HEK293T (cell line): ENCODE measurements around the gene MTA1.

Source experiments
- CTCF ChIA-PET: fragments of 350-600 bp; formaldehyde crosslinking; extraction: SDS; loops from one replicate; lab custom pipeline; 2021; ENCODE audit warnings: antibody characterized with exemption, inconsistent platforms; lab: Yijun Ruan, JAX
- POLR2A ChIA-PET: fragments of 350-600 bp; formaldehyde crosslinking; extraction: SDS; loops from one replicate; lab custom pipeline; 2020; ENCODE audit warnings: antibody characterized with exemption, inconsistent platforms; lab: Yijun Ruan, JAX
- DNase-seq: peaks from one replicate; pipeline ENCODE4 v3.0.0; 2012; ENCODE audit warnings: mixed read lengths; ENCODE audit errors: extremely low spot score
- ARNT ChIP-seq: fragments of 450-650 bp; IDR thresholded peaks from 2 replicates; pipeline ENCODE4 v1.6.1; 2017; ENCODE audit warnings: mild to moderate bottlenecking
- BHLHE40 ChIP-seq: fragments of 450-650 bp; IDR thresholded peaks from 2 replicates; pipeline ENCODE4 v1.6.1; 2016; ENCODE audit warnings: mild to moderate bottlenecking, moderate library complexity, borderline replicate concordance
- CTBP1 ChIP-seq: fragments of 450-650 bp; IDR thresholded peaks from 2 replicates; pipeline ENCODE4 v1.6.1; 2016; ENCODE audit warnings: borderline replicate concordance
- ELF4 ChIP-seq: fragments of 450-650 bp; IDR thresholded peaks from 2 replicates; pipeline ENCODE4 v1.6.1; 2017; ENCODE audit warnings: antibody characterized with exemption
- FOXA1 ChIP-seq: fragments of 450-650 bp; IDR thresholded peaks from 2 replicates; pipeline ENCODE4 v1.6.1; 2016; ENCODE audit warnings: mild to moderate bottlenecking
- FOXK2 ChIP-seq: fragments of 450-650 bp; IDR thresholded peaks from 2 replicates; pipeline ENCODE4 v1.6.1; 2016; ENCODE audit warnings: mild to moderate bottlenecking
- FOXM1 ChIP-seq: fragments of 450-650 bp; IDR thresholded peaks from 2 replicates; pipeline ENCODE4 v1.6.1; 2017; ENCODE audit warnings: mild to moderate bottlenecking, borderline replicate concordance
- HDGF ChIP-seq: fragments of 450-650 bp; IDR thresholded peaks from 2 replicates; pipeline ENCODE4 v1.6.1; 2017; ENCODE audit warnings: antibody characterized with exemption, borderline replicate concordance
- L3MBTL2 ChIP-seq: fragments of 450-650 bp; conservative IDR thresholded peaks from 2 replicates; pipeline ENCODE4 v1.6.1; 2016; ENCODE audit warnings: mild to moderate bottlenecking
- LEF1 ChIP-seq: fragments of 450-650 bp; IDR thresholded peaks from 2 replicates; pipeline ENCODE4 v1.6.1; 2017; ENCODE audit warnings: mild to moderate bottlenecking, borderline replicate concordance
- NFRKB ChIP-seq: fragments of 450-650 bp; IDR thresholded peaks from 2 replicates; pipeline ENCODE4 v1.6.1; 2016; ENCODE audit warnings: mild to moderate bottlenecking, moderate library complexity
- SP1 ChIP-seq: fragments of 450-650 bp; IDR thresholded peaks from 2 replicates; pipeline ENCODE4 v1.6.1; 2017
- SUZ12 ChIP-seq: fragments of 450-650 bp; IDR thresholded peaks from 2 replicates; pipeline ENCODE4 v1.6.1; 2016; ENCODE audit warnings: mild to moderate bottlenecking
- TARDBP ChIP-seq: fragments of 450-650 bp; IDR thresholded peaks from 2 replicates; pipeline ENCODE4 v1.6.1; 2016
- ZNF384 ChIP-seq: fragments of 450-650 bp; IDR thresholded peaks from 2 replicates; pipeline ENCODE4 v1.6.1; 2016
- TF ChIP-seq, protein P1 (sequence below): fragments of 450-650 bp; IDR thresholded peaks from 2 replicates; pipeline ENCODE4 v1.6.1; 2016

The MTA1 gene

DNA sequence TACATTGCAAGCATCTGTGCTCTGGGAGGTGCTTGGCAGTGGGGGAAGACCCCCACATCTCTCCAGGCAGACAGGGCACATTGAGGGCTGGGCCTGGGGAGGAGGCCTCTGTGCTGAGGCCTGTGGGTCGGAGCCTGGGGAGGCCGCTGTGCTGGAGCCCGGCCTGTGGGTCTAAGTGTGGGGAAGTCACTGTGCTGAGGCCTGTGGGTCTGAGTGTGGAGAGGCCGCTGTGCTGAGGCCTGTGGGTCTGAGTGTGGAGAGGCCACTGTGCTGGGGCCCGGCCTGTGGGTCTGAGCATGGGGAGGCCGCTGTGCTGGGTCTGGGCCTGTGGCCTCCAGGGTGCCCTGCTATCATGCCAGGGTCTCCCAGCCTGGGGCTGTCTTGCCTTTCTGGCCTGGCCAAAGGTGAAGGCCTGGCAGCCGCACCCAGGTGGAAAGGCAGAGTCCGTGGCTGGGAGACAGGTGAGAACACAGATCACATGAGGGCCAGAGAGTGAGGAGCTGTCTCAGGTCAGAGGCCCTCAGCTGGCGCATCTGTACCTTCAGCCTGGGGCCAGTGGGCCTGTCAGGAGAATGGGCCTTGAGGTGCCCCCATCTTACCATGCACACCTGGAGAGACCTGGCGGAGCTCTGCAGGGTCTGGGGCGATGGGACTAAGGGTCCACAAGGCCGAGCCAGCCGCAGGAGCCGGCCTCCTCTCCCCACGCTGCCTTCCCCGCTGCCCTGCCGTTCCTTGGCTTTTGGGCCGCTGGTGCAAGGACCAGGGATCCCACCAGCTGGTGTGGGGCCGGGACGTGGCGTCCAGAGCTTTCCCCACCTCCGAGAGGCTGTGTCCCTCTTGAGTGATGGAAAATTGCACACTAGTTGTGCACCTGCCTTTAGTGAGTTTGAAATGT lies 36.4 kb downstream of the MTA1 start:
- DNase-seq: no peak
- POLR2A ChIA-PET: interaction anchor here (0.7 kb wide), 1 partner anchor 34 kb away, joined by 3 read pairs; no protein-coding TSS in a partner anchor
- TF ChIP-seq L3MBTL2 (no peak), FOXA1 (no peak), FOXM1 (no peak), HDGF (no peak), LEF1 (no peak), SP1 (no peak), CTBP1 (no peak), TARDBP (no peak), ZNF384 (no peak)
- CTCF ChIA-PET: interaction anchor here (0.9 to 2.2 kb wide), 2 partner anchors 15 to 25 kb away, joined by 3 to 7 read pairs; no protein-coding TSS in a partner anchor

- POLR2A ChIA-PET: interaction anchor here (0.7 kb wide), 1 partner anchor 33 kb away, joined by 3 read pairs; no protein-coding TSS in a partner anchor
- no peak for DNase-seq
- TF ChIP-seq SUZ12: no peak
- TF ChIP-seq SP1: no peak
- no peak for TF ChIP-seq FOXM1
- no peak for TF ChIP-seq FOXK2
- no peak for TF ChIP-seq CTBP1
- CTCF ChIA-PET: interaction anchor here (0.8 to 2.2 kb wide), 4 partner anchors 9 to 33 kb away, joined by 3 to 9 read pairs (median 6); no protein-coding TSS in a partner anchor
Observed at GRCh38 chr14:105456736-105457617, 37.4 kb downstream of the MTA1 start.

- ChIA-PET POLR2A (no interaction called here), CTCF (interaction anchor here (1.3 to 2.2 kb wide), 3 partner anchors 13 to 32 kb away, joined by 3 to 9 read pairs (median 7); no protein-coding TSS in a partner anchor)
- TF ChIP-seq HDGF (no peak), SUZ12 (no peak), LEF1 (no peak), ZNF384 (no peak), FOXM1 (no peak)
- no peak for DNase-seq
Observed at GRCh38 chr14:105458010-105458409, 38.4 kb downstream of the MTA1 start.

DNA sequence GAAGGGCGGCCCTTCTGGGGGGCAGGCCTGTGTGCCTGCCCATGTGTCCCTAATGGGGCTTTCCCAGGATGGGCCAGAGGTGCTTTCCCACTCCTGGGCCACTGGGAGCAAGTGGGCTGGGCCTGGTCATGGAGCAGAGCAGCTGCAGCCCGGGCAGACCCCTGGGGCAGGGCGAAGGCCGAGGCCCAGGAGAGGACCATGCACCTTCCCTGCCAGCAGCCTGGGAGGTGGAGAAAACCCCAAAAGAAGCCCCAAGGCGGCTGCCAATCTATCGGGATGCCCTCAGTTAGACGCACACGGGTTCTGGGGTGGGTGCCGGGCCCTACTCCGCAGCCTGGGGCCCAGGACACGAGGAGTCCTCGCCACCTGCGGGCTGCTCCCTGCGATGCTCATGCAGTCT lies 38.9 kb downstream of the MTA1 start:
- ChIA-PET CTCF (no interaction called here), POLR2A (no interaction called here)
- DNase-seq: no peak
- TF ChIP-seq NFRKB (no peak), L3MBTL2 (no peak), LEF1 (no peak), FOXM1 (no peak), SUZ12 (no peak), SP1 (no peak)
- TF ChIP-seq, protein P1, sequence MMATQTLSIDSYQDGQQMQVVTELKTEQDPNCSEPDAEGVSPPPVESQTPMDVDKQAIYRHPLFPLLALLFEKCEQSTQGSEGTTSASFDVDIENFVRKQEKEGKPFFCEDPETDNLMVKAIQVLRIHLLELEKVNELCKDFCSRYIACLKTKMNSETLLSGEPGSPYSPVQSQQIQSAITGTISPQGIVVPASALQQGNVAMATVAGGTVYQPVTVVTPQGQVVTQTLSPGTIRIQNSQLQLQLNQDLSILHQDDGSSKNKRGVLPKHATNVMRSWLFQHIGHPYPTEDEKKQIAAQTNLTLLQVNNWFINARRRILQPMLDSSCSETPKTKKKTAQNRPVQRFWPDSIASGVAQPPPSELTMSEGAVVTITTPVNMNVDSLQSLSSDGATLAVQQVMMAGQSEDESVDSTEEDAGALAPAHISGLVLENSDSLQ: no peak

- DNase-seq: no peak
- ChIA-PET POLR2A (no interaction called here), CTCF (no interaction called here)
- no peak for TF ChIP-seq FOXK2
Observed at GRCh38 chr14:105460116-105460515, 40.5 kb downstream of the MTA1 start.

- POLR2A ChIA-PET: no interaction called here
- TF ChIP-seq ELF4 (no peak), SUZ12 (no peak), CTBP1 (no peak), ZNF384 (no peak), FOXM1 (no peak), FOXA1 (no peak), LEF1 (no peak), FOXK2 (no peak), SP1 (no peak), BHLHE40 (no peak), TARDBP (no peak), ARNT (no peak), NFRKB (no peak)
- CTCF ChIA-PET: no interaction called here
Observed at GRCh38 chr14:105460616-105461015, 41.0 kb downstream of the MTA1 start.

DNA sequence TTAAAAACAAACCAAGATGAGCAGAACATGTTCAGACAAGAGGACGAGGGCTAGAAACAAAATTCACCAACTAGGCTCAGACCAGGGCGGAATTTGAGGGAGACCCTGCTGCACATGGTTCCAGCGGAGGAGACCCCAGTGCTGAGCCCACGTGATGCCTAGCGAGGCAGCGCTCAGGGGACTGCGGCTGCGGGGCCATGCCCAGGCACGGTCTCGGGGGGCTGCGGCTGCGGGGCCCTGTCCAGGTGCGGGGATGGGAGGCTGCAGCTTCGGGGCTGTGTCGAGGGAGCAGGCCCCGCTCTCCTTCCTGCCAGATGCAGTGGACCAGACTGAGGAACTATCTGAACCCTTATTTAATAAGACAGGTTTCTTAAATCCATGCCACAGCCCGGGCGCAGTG lies 42.3 kb downstream of the MTA1 start:
- CTCF ChIA-PET: no interaction called here
- POLR2A ChIA-PET: no interaction called here
- TF ChIP-seq TARDBP (no peak), SUZ12 (no peak), HDGF (no peak), SP1 (no peak), LEF1 (no peak), CTBP1 (no peak), FOXK2 (no peak), NFRKB (no peak), L3MBTL2 (no peak), FOXA1 (no peak), ELF4 (no peak), ZNF384 (no peak), BHLHE40 (no peak), ARNT (no peak), FOXM1 (no peak)
- TF ChIP-seq, protein P1: no peak

More at GRCh38 chr14:105460616-105461015, 41.0 kb downstream of the MTA1 start:
- DNase-seq: no peak

More for the DNA sequence above, 42.3 kb downstream of the MTA1 start:
- no peak for DNase-seq
